ENCODE data around the gene EPHB1. TPM values are rescaled to one million over a fixed set of nuclear protein-coding genes. Genes with fewer than 3 reads are reported as not detected.

Gene EPHB1
- total and polyA plus RNA-seq, 2 donors (not counting 3 experiments of a cell fraction or from before 2014, with no cell fraction given) = 1.3 to 5.2 TPM

GRCh38 chr3:134797741-134798451 is 2.8 kb downstream of the EPHB1 start:
- Histone ChIP-seq H3K9me3 (replicated peaks; ENCODE audit: control insufficient read depth, insufficient read depth, low read length) (no peaks in the 10 kb centered on the region), H3K27ac (ENCODE audit: insufficient read depth, low read depth, low read length) (no peak overlapping the region), H3K4me2 (ENCODE audit: insufficient read depth, low read length) (peak overlapping the region; percentile 14), H3K27me3 (ENCODE audit: control insufficient read depth in 2 of 2, insufficient read depth in 2 of 2, low read length in 2 of 2) (peaks cover 25 to 39% of the 10 kb centered on the region in 2 experiments), H3K9me1 (replicated peaks; ENCODE audit: control insufficient read depth, extremely low read depth, insufficient read depth, low read length) (no peaks in the 10 kb centered on the region), H3K36me3 (ENCODE audit: control insufficient read depth in 2 of 2, extremely low read depth in 1 of 2, insufficient read depth in 2 of 2, low read length in 2 of 2) (no peaks in the 10 kb centered on the region), H3K9ac (replicated peaks; ENCODE audit: extremely low read depth, insufficient read depth, low read length) (no peak overlapping the region), H3K4me3 (replicated peaks in 1 of 3; ENCODE audit: insufficient read depth in 1 of 3, low read depth in 1 of 3, low read length in 3 of 3) (no peak overlapping the region), H3K4me1 (ENCODE audit: control insufficient read depth, extremely low read depth, insufficient read depth, low read length) (peaks cover 12% of the 10 kb centered on the region), H3K79me2 (ENCODE audit: control insufficient read depth, insufficient read depth, low read length) (no peaks in the 10 kb centered on the region), H4K20me1 (replicated peaks; ENCODE audit: control insufficient read depth, extremely low read depth, insufficient read depth, low read length) (no peaks in the 10 kb centered on the region), H2AFZ (ENCODE audit: low read depth, low read length) (no peak overlapping the region)
- TF ChIP-seq POLR2A (IDR thresholded peaks at IDR 0.05; ENCODE audit: low read depth, low read length) = no peak
- TF ChIP-seq MAX (IDR thresholded peaks at IDR 0.05; ENCODE audit: insufficient read depth, insufficient read length) = no peak
- no peak for TF ChIP-seq POLR2AphosphoS5 (IDR thresholded peaks at IDR 0.05; ENCODE audit: insufficient read depth, low read depth, low read length)
- TF ChIP-seq GATA2 (IDR thresholded peaks at IDR 0.05; ENCODE audit: insufficient read depth, insufficient read length, low read depth, low read length) = no peak
- TF ChIP-seq JUN (IDR thresholded peaks at IDR 0.05; ENCODE audit: borderline replicate concordance, insufficient read depth, insufficient read length, low read depth) = no peak
- TF ChIP-seq MYC (IDR thresholded peaks at IDR 0.05; ENCODE audit: low read depth, low read length) = no peak
- TF ChIP-seq FOS (IDR thresholded peaks at IDR 0.05; ENCODE audit: borderline replicate concordance, insufficient read depth, low read length) = no peak
- TF ChIP-seq EZH2 (IDR thresholded peaks at IDR 0.05; ENCODE audit: borderline replicate concordance, low read depth, low read length, severe bottlenecking) = no peak
- TF ChIP-seq CTCF (IDR thresholded peaks at IDR 0.05; ENCODE audit: extremely low read depth in 1 of 2, insufficient read depth in 1 of 2, low read depth in 1 of 2, low read length in 2 of 2) = no peak
- dilution Hi-C loops (cut with MboI; ENCODE audit: extremely low pct_ligation_motif_present, low sequenced_read_pairs) = no loop called here
- FAIRE-seq = no peak
- POLR2A ChIA-PET = interaction anchor here (0.9 kb wide), 1 partner anchor 24 kb away, joined by 3 read pairs; no protein-coding TSS in a partner anchor
- CTCF ChIA-PET = no interaction called here
- intact Hi-C loops (cut with micrococcal nuclease) = loop anchor here (5.0 to 10.0 kb wide), 3 partner anchors 179 to 447 kb away; no protein-coding TSS in a partner anchor
- no peak for DNase-seq (ENCODE audit: low read depth, low spot score)
- no TSS peak for BruUV-seq (replicated peaks)
